Measurements from ENCODE around the gene CPHXL. TPM values are rescaled to one million over a fixed set of nuclear protein-coding genes. Genes with fewer than 3 reads are reported as not detected.

Gene CPHXL
- total RNA-seq, 1 experiment from 2014 or later, result not detected

- intact Hi-C loops (cut with micrococcal nuclease; ENCODE audit: unreplicated experiment), result loop anchor here (10.0 kb wide), 1 partner anchor 61 kb away; no protein-coding TSS in a partner anchor
- Histone ChIP-seq H3K4me1 (ENCODE audit: insufficient read depth, low read length, poor library complexity, severe bottlenecking) (no peaks in the 10 kb centered on the region), H3K4me3 (ENCODE audit: low read depth, low read length, poor library complexity, severe bottlenecking) (no peak overlapping the region), H3K27me3 (replicated peaks; ENCODE audit: insufficient read depth, low read depth, low read length, poor library complexity) (no peaks in the 10 kb centered on the region), H3K9me3 (ENCODE audit: low read depth, low read length, poor library complexity, severe bottlenecking) (peaks cover 28% of the 10 kb centered on the region), H3K36me3 (ENCODE audit: insufficient read depth, low read length, poor library complexity, severe bottlenecking) (no peaks in the 10 kb centered on the region), H3K27ac (ENCODE audit: low read depth, low read length, poor library complexity, severe bottlenecking) (no peak overlapping the region)
- POLR2A ChIA-PET (ENCODE audit: low non-redundant PET), result no interaction called here
- CTCF ChIA-PET, result no interaction called here
- BruUV-seq (replicated peaks), result no TSS peak
- TF ChIP-seq EZH2 (IDR thresholded peaks at IDR 0.05; ENCODE audit: borderline replicate concordance, low read depth, low read length, poor library complexity, severe bottlenecking), result no peak
- no peak for TF ChIP-seq CTCF (conservative IDR thresholded peaks at IDR 0.05; ENCODE audit: low read depth, low read length)
- DNase-seq (ENCODE audit: low spot score), result no peak
Observed at GRCh38 chr16:75745823-75746222, 19.5 kb upstream of the CPHXL start.

GRCh38 chr16:75745242-75745641, 19.0 kb upstream of the CPHXL start:
- POLR2A ChIA-PET (ENCODE audit: low non-redundant PET), result no interaction called here
- no peak for DNase-seq (ENCODE audit: low spot score)
- Histone ChIP-seq H3K9me3 (ENCODE audit: low read depth, low read length, poor library complexity, severe bottlenecking) (peaks cover 28% of the 10 kb centered on the region), H3K4me1 (ENCODE audit: insufficient read depth, low read length, poor library complexity, severe bottlenecking) (no peaks in the 10 kb centered on the region), H3K36me3 (ENCODE audit: insufficient read depth, low read length, poor library complexity, severe bottlenecking) (no peaks in the 10 kb centered on the region), H3K4me3 (ENCODE audit: low read depth, low read length, poor library complexity, severe bottlenecking) (no peak overlapping the region), H3K27ac (ENCODE audit: low read depth, low read length, poor library complexity, severe bottlenecking) (no peak overlapping the region), H3K27me3 (replicated peaks; ENCODE audit: insufficient read depth, low read depth, low read length, poor library complexity) (no peaks in the 10 kb centered on the region)
- BruUV-seq (replicated peaks), result no TSS peak
- CTCF ChIA-PET, result no interaction called here
- intact Hi-C loops (cut with micrococcal nuclease; ENCODE audit: unreplicated experiment), result loop anchor here (10.0 kb wide), 1 partner anchor 60 kb away; no protein-coding TSS in a partner anchor
- TF ChIP-seq EZH2 (IDR thresholded peaks at IDR 0.05; ENCODE audit: borderline replicate concordance, low read depth, low read length, poor library complexity, severe bottlenecking) (no peak), CTCF (conservative IDR thresholded peaks at IDR 0.05; ENCODE audit: low read depth, low read length) (no peak)

GRCh38 chr16:75742424-75743047, 16.2 kb upstream of the CPHXL start:
- CTCF ChIA-PET, result no interaction called here
- TF ChIP-seq CTCF (conservative IDR thresholded peaks at IDR 0.05; ENCODE audit: low read depth, low read length) (no peak), EZH2 (IDR thresholded peaks at IDR 0.05; ENCODE audit: borderline replicate concordance, low read depth, low read length, poor library complexity, severe bottlenecking) (no peak)
- BruUV-seq (replicated peaks), result no TSS peak
- Histone ChIP-seq H3K9me3 (ENCODE audit: low read depth, low read length, poor library complexity, severe bottlenecking) (peaks cover 28% of the 10 kb centered on the region), H3K4me1 (ENCODE audit: insufficient read depth, low read length, poor library complexity, severe bottlenecking) (no peaks in the 10 kb centered on the region), H3K4me3 (ENCODE audit: low read depth, low read length, poor library complexity, severe bottlenecking) (no peak overlapping the region), H3K27ac (ENCODE audit: low read depth, low read length, poor library complexity, severe bottlenecking) (no peak overlapping the region), H3K27me3 (replicated peaks; ENCODE audit: insufficient read depth, low read depth, low read length, poor library complexity) (no peaks in the 10 kb centered on the region), H3K36me3 (ENCODE audit: insufficient read depth, low read length, poor library complexity, severe bottlenecking) (no peaks in the 10 kb centered on the region)
- intact Hi-C loops (cut with micrococcal nuclease; ENCODE audit: unreplicated experiment), result loop anchor here (10.0 kb wide), 1 partner anchor 58 kb away; no protein-coding TSS in a partner anchor
- POLR2A ChIA-PET (ENCODE audit: low non-redundant PET), result no interaction called here
- DNase-seq (ENCODE audit: low spot score), result no peak
